Panc1 (cell line): ENCODE results near the gene KRT36.

Experiments used
- POLR2AphosphoS5 ChIP-seq: IDR thresholded peaks from 2 replicates; pipeline ENCODE4 v1.6.1; 2012; ENCODE audit warnings: mild to moderate bottlenecking, low read depth, low read length, moderate library complexity
- TF ChIP-seq, protein P1 (sequence below): fragments of 450-650 bp; IDR thresholded peaks from 2 replicates; pipeline ENCODE4 v1.5.1; 2017; ENCODE audit warnings: mild to moderate bottlenecking

GRCh38 chr17:41505809-41506767 lies 16.4 kb upstream of the KRT36 start:
- TF ChIP-seq, protein P1, sequence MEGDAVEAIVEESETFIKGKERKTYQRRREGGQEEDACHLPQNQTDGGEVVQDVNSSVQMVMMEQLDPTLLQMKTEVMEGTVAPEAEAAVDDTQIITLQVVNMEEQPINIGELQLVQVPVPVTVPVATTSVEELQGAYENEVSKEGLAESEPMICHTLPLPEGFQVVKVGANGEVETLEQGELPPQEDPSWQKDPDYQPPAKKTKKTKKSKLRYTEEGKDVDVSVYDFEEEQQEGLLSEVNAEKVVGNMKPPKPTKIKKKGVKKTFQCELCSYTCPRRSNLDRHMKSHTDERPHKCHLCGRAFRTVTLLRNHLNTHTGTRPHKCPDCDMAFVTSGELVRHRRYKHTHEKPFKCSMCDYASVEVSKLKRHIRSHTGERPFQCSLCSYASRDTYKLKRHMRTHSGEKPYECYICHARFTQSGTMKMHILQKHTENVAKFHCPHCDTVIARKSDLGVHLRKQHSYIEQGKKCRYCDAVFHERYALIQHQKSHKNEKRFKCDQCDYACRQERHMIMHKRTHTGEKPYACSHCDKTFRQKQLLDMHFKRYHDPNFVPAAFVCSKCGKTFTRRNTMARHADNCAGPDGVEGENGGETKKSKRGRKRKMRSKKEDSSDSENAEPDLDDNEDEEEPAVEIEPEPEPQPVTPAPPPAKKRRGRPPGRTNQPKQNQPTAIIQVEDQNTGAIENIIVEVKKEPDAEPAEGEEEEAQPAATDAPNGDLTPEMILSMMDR = no peak
- no peak for TF ChIP-seq POLR2AphosphoS5
